ENCODE results near the gene LPP. TPM values are rescaled to one million over a fixed set of nuclear protein-coding genes. Genes with fewer than 3 reads are reported as not detected.

Gene LPP
- polyA plus RNA-seq, 3 donors, result 14.1 to 23.2 (median 15.3) TPM

GRCh38 chr3:188147782-188148181 is 6.2 kb upstream of the LPP start:
- Histone ChIP-seq H4K20me1 (ENCODE audit: insufficient read depth, low read length) (no peaks in the 10 kb centered on the region), H3K9me3 (replicated peaks in 1 of 2; ENCODE audit: control insufficient read depth in 1 of 2, insufficient read depth in 1 of 2, low read length in 2 of 2) (peaks cover 0 to 3% of the 10 kb centered on the region in 2 donors), H3K27ac (ENCODE audit: low read depth in 1 of 2, low read length in 2 of 2) (no peak overlapping the region), H3K4me2 (replicated peaks; ENCODE audit: extremely low read depth, low read length, poor library complexity, severe bottlenecking) (no peak overlapping the region), H3K4me1 (ENCODE audit: control insufficient read depth in 1 of 2, insufficient read depth in 2 of 2, low read length in 2 of 2) (peaks cover 2 to 3% of the 10 kb centered on the region in 2 donors), H3K79me2 (ENCODE audit: insufficient read depth, low read length) (no peaks in the 10 kb centered on the region), H3K36me3 (replicated peaks in 1 of 2; ENCODE audit: control insufficient read depth in 1 of 2, insufficient read depth in 2 of 2, low read length in 2 of 2) (no peaks in the 10 kb centered on the region), H3K4me3 (replicated peaks in 1 of 3; ENCODE audit: low read depth in 2 of 3, low read length in 3 of 3) (no peak overlapping the region), H2AFZ (ENCODE audit: insufficient read depth, low read depth, low read length, poor library complexity, severe bottlenecking) (no peak overlapping the region), H3K27me3 (ENCODE audit: control insufficient read depth in 2 of 2, insufficient read depth in 2 of 2, low read length in 2 of 2) (no peaks in the 10 kb centered on the region), H3K9ac (ENCODE audit: insufficient read depth, low read length, poor library complexity, severe bottlenecking) (no peak overlapping the region)
- DNase-seq, result no peak
- Mint-ChIP-seq H3K36me3 (no peaks in the 10 kb centered on the region), H3K9me3 (peaks cover 4 to 17% (median 11%) of the 10 kb centered on the region in 7 donors), H3K4me1 (peaks cover 12% of the 10 kb centered on the region), H3K27ac (no peak overlapping the region), H3K4me3 (no peak overlapping the region), H3K27me3 (ENCODE audit: low read depth in 3 of 3) (peaks cover 0 to 3% (median 0%) of the 10 kb centered on the region in 3 donors)
- intact Hi-C loops (cut with micrococcal nuclease), result no loop called here
- no CpG with 5 or more reads among the region's 3 CpGs for WGBS (ENCODE audit: insufficient coverage)
- TF ChIP-seq, protein P1, sequence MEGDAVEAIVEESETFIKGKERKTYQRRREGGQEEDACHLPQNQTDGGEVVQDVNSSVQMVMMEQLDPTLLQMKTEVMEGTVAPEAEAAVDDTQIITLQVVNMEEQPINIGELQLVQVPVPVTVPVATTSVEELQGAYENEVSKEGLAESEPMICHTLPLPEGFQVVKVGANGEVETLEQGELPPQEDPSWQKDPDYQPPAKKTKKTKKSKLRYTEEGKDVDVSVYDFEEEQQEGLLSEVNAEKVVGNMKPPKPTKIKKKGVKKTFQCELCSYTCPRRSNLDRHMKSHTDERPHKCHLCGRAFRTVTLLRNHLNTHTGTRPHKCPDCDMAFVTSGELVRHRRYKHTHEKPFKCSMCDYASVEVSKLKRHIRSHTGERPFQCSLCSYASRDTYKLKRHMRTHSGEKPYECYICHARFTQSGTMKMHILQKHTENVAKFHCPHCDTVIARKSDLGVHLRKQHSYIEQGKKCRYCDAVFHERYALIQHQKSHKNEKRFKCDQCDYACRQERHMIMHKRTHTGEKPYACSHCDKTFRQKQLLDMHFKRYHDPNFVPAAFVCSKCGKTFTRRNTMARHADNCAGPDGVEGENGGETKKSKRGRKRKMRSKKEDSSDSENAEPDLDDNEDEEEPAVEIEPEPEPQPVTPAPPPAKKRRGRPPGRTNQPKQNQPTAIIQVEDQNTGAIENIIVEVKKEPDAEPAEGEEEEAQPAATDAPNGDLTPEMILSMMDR (IDR thresholded peaks at IDR 0.05), result no peak

DNA sequence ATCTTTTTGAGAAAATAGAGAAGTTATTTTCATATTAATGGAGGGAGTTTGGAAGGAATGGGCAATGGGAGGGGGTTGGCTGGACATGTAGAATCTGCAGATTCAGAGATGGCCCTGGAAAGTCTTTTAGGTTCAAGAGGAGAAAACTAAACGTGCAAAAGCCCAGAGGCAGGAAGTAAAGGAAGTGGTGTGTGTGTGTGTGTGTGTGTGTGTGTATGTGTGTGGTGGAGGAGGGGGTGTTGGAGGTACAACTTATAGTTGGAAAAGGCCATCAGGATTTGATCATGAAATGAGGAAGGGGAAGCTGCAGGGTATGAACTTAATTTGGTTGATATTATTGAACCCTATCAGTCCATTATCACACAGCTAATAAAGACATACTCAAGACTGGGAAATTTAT is 5.6 kb upstream of the LPP start:
- no peak overlapping the region for H3K27ac Mint-ChIP-seq
- H3K4me1 Mint-ChIP-seq, result peaks cover 14% of the 10 kb centered on the region
- no peak overlapping the region for H3K4me3 Mint-ChIP-seq
- H3K27ac ChIP-seq (ENCODE audit: low read depth in 1 of 2, low read length in 2 of 2), result no peak overlapping the region
- DNase-seq, result no peak
- H3K9me3 ChIP-seq (replicated peaks in 1 of 2; ENCODE audit: control insufficient read depth in 1 of 2, insufficient read depth in 1 of 2, low read length in 2 of 2), result peaks cover 0 to 3% of the 10 kb centered on the region in 2 donors
- H3K4me3 ChIP-seq (replicated peaks in 1 of 3; ENCODE audit: low read depth in 2 of 3, low read length in 3 of 3), result no peak overlapping the region
- H3K9ac ChIP-seq (ENCODE audit: insufficient read depth, low read length, poor library complexity, severe bottlenecking), result no peak overlapping the region
- TF ChIP-seq, protein P1 (IDR thresholded peaks at IDR 0.05), result no peak
- H3K36me3 ChIP-seq (replicated peaks in 1 of 2; ENCODE audit: control insufficient read depth in 1 of 2, insufficient read depth in 2 of 2, low read length in 2 of 2), result no peaks in the 10 kb centered on the region
- H3K4me1 ChIP-seq (ENCODE audit: control insufficient read depth in 1 of 2, insufficient read depth in 2 of 2, low read length in 2 of 2), result peaks cover 7 to 8% of the 10 kb centered on the region in 2 donors
- H3K9me3 Mint-ChIP-seq, result peaks cover 4 to 17% (median 11%) of the 10 kb centered on the region in 7 donors
- no peak overlapping the region for H3K4me2 ChIP-seq (replicated peaks; ENCODE audit: extremely low read depth, low read length, poor library complexity, severe bottlenecking)
- H3K36me3 Mint-ChIP-seq, result no peaks in the 10 kb centered on the region
- H3K27me3 Mint-ChIP-seq (ENCODE audit: low read depth in 3 of 3), result peaks cover 0 to 3% (median 0%) of the 10 kb centered on the region in 3 donors
- H3K79me2 ChIP-seq (ENCODE audit: insufficient read depth, low read length), result no peaks in the 10 kb centered on the region
- no peaks in the 10 kb centered on the region for H3K27me3 ChIP-seq (ENCODE audit: control insufficient read depth in 2 of 2, insufficient read depth in 2 of 2, low read length in 2 of 2)
- H4K20me1 ChIP-seq (ENCODE audit: insufficient read depth, low read length), result no peaks in the 10 kb centered on the region
- 0% methylated on average over 1 of the region's 1 CpG for WGBS (ENCODE audit: insufficient coverage)
- no peak overlapping the region for H2AFZ ChIP-seq (ENCODE audit: insufficient read depth, low read depth, low read length, poor library complexity, severe bottlenecking)
- intact Hi-C loops (cut with micrococcal nuclease), result no loop called here

Measured in CD14-positive monocyte (primary cell).